Activated B cell treated with CpG ODN at 0.5 μM for 24 hours (primary cell): ENCODE results near the gene DYNC2H1. TPM values are rescaled to one million over a fixed set of nuclear protein-coding genes. Genes with fewer than 3 reads are reported as not detected.
A peak's percentile ranks its signal among the peaks of the same experiment; 100 is the strongest.

ENCODE experiments used
- ATAC-seq: fragments of 200-7000 bp; cut with Tn5 transposase; one replicate; pipeline ENCODE4 v1.10.0; 2021; ENCODE audit warnings: low read depth, mild to moderate bottlenecking, moderate library complexity
- CTCF ChIA-PET: fragments of 350-600 bp; sonication (Branson Sonifier 250); formaldehyde crosslinking; loops from one replicate; lab custom pipeline; 2021; ENCODE audit warnings: antibody characterized with exemption; lab: Charles Lee
- POLR2A ChIA-PET: fragments of 350-600 bp; sonication (Branson Sonifier 250); formaldehyde crosslinking; loops from one replicate; lab custom pipeline; 2021; ENCODE audit warnings: antibody characterized with exemption; lab: Charles Lee
- DNase-seq: peaks from one replicate; pipeline ENCODE4 v3.0.0; 2022
- H3K27ac Mint-ChIP-seq: one replicate; pipeline ENCODE4 v1.8.0; 2020; ENCODE audit warnings: mixed read lengths
- H3K27me3 Mint-ChIP-seq: one replicate; pipeline ENCODE4 v1.8.0; 2021; ENCODE audit warnings: mixed read lengths
- H3K36me3 Mint-ChIP-seq: one replicate; pipeline ENCODE4 v1.8.0; 2021; ENCODE audit warnings: low read depth, mixed read lengths
- H3K4me1 Mint-ChIP-seq: one replicate; pipeline ENCODE4 v1.8.0; 2021; ENCODE audit warnings: mixed read lengths
- H3K4me3 Mint-ChIP-seq: one replicate; pipeline ENCODE4 v1.8.0; 2020; ENCODE audit warnings: mild to moderate bottlenecking, mixed read lengths
- H3K9me3 Mint-ChIP-seq: one replicate; pipeline ENCODE4 v1.8.0; 2020; ENCODE audit warnings: mixed read lengths
- intact Hi-C: fragments of 100-400 bp; cut with micrococcal nuclease; formaldehyde crosslinking; loops from one replicate; pipeline ENCODE4 v1.15.1; 2024
- total RNA-seq: library from RNA; stranded (reverse); gene quantifications from 2 replicates; pipeline ENCODE4 v1.2.3, GENCODE V29; 2022
- TF ChIP-seq, protein P1 (sequence below): fragments of 200-600 bp; IDR thresholded peaks from one replicate; pipeline ENCODE4 v1.8.0; 2022; ENCODE audit warnings: antibody characterized with exemption, mild to moderate bottlenecking

DYNC2H1 gene
- total RNA-seq, 1 donor from 2014 or later, result 3.2 TPM

DNA sequence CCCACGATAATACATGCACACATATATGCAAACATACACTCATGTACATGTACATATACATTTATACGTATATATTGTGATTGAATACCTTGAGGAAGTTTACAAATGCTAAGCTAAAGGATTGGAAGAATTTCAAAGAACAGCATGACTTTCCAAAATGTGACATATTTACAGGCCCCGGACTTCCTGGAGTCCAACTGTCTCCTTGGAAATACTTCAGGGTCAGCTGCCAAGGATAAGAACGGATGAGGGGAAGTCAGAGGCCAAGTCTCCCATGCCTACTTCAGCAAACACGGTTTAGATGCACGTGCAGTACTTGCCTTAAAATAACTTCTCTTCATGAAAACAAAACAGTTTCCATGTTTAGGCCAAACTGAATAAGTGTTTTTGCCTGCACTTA lies 213.6 kb downstream of the DYNC2H1 start:
- Mint-ChIP-seq H3K4me1 (peaks cover 3% of the 10 kb centered on the region), H3K27me3 (no peaks in the 10 kb centered on the region), H3K27ac (no peak overlapping the region), H3K36me3 (no peaks in the 10 kb centered on the region), H3K4me3 (no peak overlapping the region), H3K9me3 (no peaks in the 10 kb centered on the region)
- ATAC-seq, result no peak
- ChIA-PET POLR2A (no interaction called here), CTCF (no interaction called here)
- intact Hi-C loops, result no loop called here
- TF ChIP-seq, protein P1, sequence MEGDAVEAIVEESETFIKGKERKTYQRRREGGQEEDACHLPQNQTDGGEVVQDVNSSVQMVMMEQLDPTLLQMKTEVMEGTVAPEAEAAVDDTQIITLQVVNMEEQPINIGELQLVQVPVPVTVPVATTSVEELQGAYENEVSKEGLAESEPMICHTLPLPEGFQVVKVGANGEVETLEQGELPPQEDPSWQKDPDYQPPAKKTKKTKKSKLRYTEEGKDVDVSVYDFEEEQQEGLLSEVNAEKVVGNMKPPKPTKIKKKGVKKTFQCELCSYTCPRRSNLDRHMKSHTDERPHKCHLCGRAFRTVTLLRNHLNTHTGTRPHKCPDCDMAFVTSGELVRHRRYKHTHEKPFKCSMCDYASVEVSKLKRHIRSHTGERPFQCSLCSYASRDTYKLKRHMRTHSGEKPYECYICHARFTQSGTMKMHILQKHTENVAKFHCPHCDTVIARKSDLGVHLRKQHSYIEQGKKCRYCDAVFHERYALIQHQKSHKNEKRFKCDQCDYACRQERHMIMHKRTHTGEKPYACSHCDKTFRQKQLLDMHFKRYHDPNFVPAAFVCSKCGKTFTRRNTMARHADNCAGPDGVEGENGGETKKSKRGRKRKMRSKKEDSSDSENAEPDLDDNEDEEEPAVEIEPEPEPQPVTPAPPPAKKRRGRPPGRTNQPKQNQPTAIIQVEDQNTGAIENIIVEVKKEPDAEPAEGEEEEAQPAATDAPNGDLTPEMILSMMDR, result no peak
- DNase-seq, result no peak

DNA sequence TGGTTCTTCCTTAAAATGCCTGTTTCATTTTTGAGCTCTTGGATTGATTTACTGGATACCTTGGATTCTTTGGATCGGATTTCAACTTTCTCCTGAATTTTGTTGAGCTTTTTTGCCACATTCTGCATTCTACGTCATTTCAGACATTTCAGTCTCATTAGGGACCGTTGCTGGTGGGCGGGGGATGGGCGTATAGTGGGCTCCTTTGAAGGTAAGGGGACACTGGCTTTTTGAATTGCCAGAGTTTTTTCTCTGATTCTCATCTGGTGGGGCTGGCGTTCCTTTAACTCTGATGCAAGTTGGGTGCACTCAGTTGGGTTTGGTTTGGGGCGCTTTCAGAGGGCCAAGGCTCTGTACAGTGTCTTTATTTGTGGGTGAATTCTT lies 216.5 kb downstream of the DYNC2H1 start:
- Mint-ChIP-seq H3K9me3 (no peaks in the 10 kb centered on the region), H3K27ac (no peak overlapping the region), H3K27me3 (no peaks in the 10 kb centered on the region), H3K4me3 (no peak overlapping the region), H3K4me1 (peaks cover 3% of the 10 kb centered on the region), H3K36me3 (no peaks in the 10 kb centered on the region)
- ATAC-seq (no peak), DNase-seq (no peak)
- TF ChIP-seq, protein P1, result no peak
- ChIA-PET POLR2A (no interaction called here), CTCF (interaction anchor here (0.8 kb wide), 1 partner anchor 14 kb away, joined by 3 read pairs; no protein-coding TSS in a partner anchor)
- intact Hi-C loops, result loop anchor here (1.0 kb wide), 1 partner anchor 276 kb away; no protein-coding TSS in a partner anchor

DNA sequence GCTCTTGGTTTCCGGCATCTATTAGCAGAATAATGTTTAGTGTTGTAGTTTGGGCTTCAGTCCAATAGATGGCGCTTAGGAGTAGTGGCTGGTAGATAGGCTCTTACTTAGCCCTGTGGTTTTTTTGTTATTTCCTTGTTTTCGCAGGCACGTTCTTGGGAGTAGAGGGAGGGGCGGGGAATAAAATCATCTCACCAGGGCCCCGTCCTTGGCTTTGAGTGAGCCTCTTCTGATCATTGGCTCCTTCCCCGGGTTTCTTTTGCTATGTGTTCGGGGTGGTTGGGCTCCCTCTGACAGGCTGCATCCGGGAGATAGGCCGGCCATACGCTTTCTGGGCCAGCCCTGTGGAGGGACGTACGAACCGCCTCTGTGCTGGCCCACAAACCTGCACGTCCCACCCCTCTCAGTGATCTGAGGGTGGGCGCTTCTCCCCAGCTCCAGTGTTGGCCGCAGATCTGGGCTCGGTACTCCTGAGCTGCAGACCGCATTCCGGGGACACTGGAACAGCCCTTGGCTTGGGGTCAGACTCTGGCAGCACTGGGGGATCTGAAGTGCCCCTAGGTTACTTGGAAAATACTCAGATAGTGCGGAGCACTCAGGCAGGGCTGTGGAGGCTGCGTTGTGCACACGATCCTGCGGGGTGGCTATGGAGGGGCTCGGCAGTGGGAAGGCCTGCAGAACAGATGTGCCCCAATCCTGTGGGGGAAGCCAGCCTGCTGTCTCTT lies 217.0 kb downstream of the DYNC2H1 start:
- ChIA-PET POLR2A (no interaction called here), CTCF (no interaction called here)
- Mint-ChIP-seq H3K36me3 (no peaks in the 10 kb centered on the region), H3K4me1 (peaks cover 3% of the 10 kb centered on the region), H3K27me3 (no peaks in the 10 kb centered on the region), H3K9me3 (no peaks in the 10 kb centered on the region), H3K27ac (no peak overlapping the region), H3K4me3 (no peak overlapping the region)
- intact Hi-C loops, result loop anchor here (1.0 kb wide), 1 partner anchor 275 kb away; no protein-coding TSS in a partner anchor
- peak; percentile 67 for ATAC-seq
- TF ChIP-seq, protein P1, result no peak
- no peak for DNase-seq

DNA sequence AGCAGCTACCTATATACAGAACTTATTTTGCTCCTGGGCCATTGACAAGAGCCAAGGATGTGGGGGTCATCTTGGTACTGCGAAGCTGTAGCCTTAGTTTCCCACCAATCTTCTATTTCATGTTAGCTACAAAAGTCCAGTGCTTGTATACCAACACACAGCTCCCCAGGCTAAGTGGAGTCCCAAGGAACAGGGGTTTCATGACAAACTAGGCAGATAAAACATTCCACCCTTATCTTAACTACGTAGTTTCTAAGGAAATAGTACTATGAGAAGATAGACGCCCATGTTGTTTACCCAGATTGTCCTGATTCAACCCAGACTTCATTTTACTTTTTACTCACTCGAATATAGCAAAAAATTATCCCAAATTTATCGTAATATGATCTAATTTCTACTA lies 218.5 kb downstream of the DYNC2H1 start:
- no peak for DNase-seq
- H3K27ac Mint-ChIP-seq, result no peak overlapping the region
- ChIA-PET CTCF (interaction anchor here (1.0 kb wide), 1 partner anchor 11 kb away, joined by 3 read pairs; no protein-coding TSS in a partner anchor), POLR2A (no interaction called here)
- TF ChIP-seq, protein P1, result no peak
- no peaks in the 10 kb centered on the region for H3K27me3 Mint-ChIP-seq
- no peak overlapping the region for H3K4me3 Mint-ChIP-seq
- H3K4me1 Mint-ChIP-seq, result peaks cover 3% of the 10 kb centered on the region
- no peaks in the 10 kb centered on the region for H3K9me3 Mint-ChIP-seq
- intact Hi-C loops, result no loop called here
- no peak for ATAC-seq
- H3K36me3 Mint-ChIP-seq, result no peaks in the 10 kb centered on the region

DNA sequence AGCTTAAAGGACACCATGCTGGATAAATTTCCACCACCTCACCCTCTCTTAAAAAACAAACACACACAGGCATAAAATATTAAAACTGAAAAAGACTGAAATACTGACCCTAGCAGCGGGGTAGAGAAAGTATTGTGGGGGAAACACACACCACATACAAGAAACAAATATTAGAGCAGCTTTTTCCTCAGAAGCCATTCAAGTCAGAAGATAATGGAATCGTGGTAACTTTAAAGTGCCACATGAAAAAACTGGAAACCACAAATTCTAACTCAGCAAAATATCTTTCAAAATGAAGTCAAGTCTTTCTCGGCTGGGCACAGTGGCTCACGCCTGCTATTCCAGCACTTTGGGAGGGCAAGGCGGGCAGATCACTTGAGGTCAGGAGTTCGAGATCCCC lies 223.2 kb downstream of the DYNC2H1 start:
- CTCF ChIA-PET, result no interaction called here
- no peaks in the 10 kb centered on the region for H3K27me3 Mint-ChIP-seq
- TF ChIP-seq, protein P1, result no peak
- DNase-seq (no peak), ATAC-seq (no peak)
- H3K9me3 Mint-ChIP-seq, result no peaks in the 10 kb centered on the region
- H3K27ac Mint-ChIP-seq, result no peak overlapping the region
- intact Hi-C loops, result no loop called here
- no peaks in the 10 kb centered on the region for H3K36me3 Mint-ChIP-seq
- POLR2A ChIA-PET, result no interaction called here
- no peaks in the 10 kb centered on the region for H3K4me1 Mint-ChIP-seq
- no peak overlapping the region for H3K4me3 Mint-ChIP-seq
